Raji (cell line): Measurements from ENCODE around the gene CCND3.

Source experiments
- POLR2A ChIP-seq: IDR thresholded peaks from 2 replicates; pipeline ENCODE4 v1.6.1; 2011; ENCODE audit warnings: low read depth, low read length, control low read depth; ENCODE audit not compliant: insufficient read depth

The CCND3 gene

GRCh38 chr6:41941280-41942066 is at the start of gene CCND3:
Gene CCND3, minus strand, starts transcription at chr6:41941808. Its CDS starts 159 bp downstream, at chr6:41941649.
- TF ChIP-seq POLR2A: peak; percentile 66

- TF ChIP-seq POLR2A: no peak
Measured at GRCh38 chr6:41986339-41986738, 44.7 kb upstream of the CCND3 start.

GRCh38 chr6:41984623-41985022 is 43.0 kb upstream of the CCND3 start:
- no peak for TF ChIP-seq POLR2A

- TF ChIP-seq POLR2A: peak; percentile 47; the same call in 1 of the 2 replicates
Measured at GRCh38 chr6:41976794-41977484, 35.3 kb upstream of the CCND3 start.

- no peak for TF ChIP-seq POLR2A
Measured at GRCh38 chr6:41975276-41975675, 33.7 kb upstream of the CCND3 start.

GRCh38 chr6:41974281-41974825 is 32.7 kb upstream of the CCND3 start:
- TF ChIP-seq POLR2A: 0 out of 2 replicates have a peak, but pooled peaks have one; percentile 37

GRCh38 chr6:41972826-41973225 is 31.2 kb upstream of the CCND3 start:
- TF ChIP-seq POLR2A: no peak

- no peak for TF ChIP-seq POLR2A
Measured at GRCh38 chr6:41970436-41970846, 28.8 kb upstream of the CCND3 start.

- no peak for TF ChIP-seq POLR2A
Measured at GRCh38 chr6:41967312-41968287, 26.0 kb upstream of the CCND3 start.

- TF ChIP-seq POLR2A: no peak
Measured at GRCh38 chr6:41966961-41967311, 25.3 kb upstream of the CCND3 start.

GRCh38 chr6:41966214-41966920 is 24.8 kb upstream of the CCND3 start:
- no peak for TF ChIP-seq POLR2A

- no peak for TF ChIP-seq POLR2A
Measured at GRCh38 chr6:41965429-41966213, 24.0 kb upstream of the CCND3 start.

- no peak for TF ChIP-seq POLR2A
Measured at GRCh38 chr6:41964201-41964887, 22.7 kb upstream of the CCND3 start.
